Testis (tissue), 3 donors: Measurements from ENCODE around the gene PCDHA9. TPM values are rescaled to one million over a fixed set of nuclear protein-coding genes. Genes with fewer than 3 reads are reported as not detected.
"Not testable (repeated sequence)": the region's sequence is repeated elsewhere in the genome, so short reads cannot be mapped to it uniquely, and the experiment has no call there.

ENCODE experiments used
- DNase-seq: peaks from one replicate; pipeline ENCODE4 v3.0.0-alpha.2; 2019
- H3K27ac ChIP-seq, 2 donors: fragments of 200-600 bp; sonication (generic); one replicate each; pipeline ENCODE4 v1.5.1; 2019
- H3K27me3 ChIP-seq: fragments of 200-600 bp; sonication (generic); one replicate; pipeline ENCODE4 v1.5.1; 2019
- H3K36me3 ChIP-seq: fragments of 200-600 bp; sonication (generic); one replicate; pipeline ENCODE4 v1.5.1; 2017; ENCODE audit warnings: low read depth; ENCODE audit errors: missing control alignments
- H3K4me1 ChIP-seq: fragments of 200-600 bp; sonication (generic); one replicate; pipeline ENCODE4 v1.5.1; 2019
- H3K4me3 ChIP-seq, 2 donors: fragments of 200-600 bp; sonication (generic); one replicate each; pipeline ENCODE4 v1.5.1; 2017 to 2019
- H3K9me3 ChIP-seq: fragments of 200-600 bp; sonication (generic); one replicate; pipeline ENCODE4 v1.5.1; 2017
- CTCF ChIP-seq, 3 experiments: fragments of 450-650 bp in 2 of 3; fragments of 200-600 bp in 1 of 3; sonication (generic) in 1 of 3; IDR thresholded peaks; one replicate each; pipeline ENCODE4 v1.5.1; 2016 to 2019; ENCODE audit warnings: antibody characterized with exemption in 3 of 3, mild to moderate bottlenecking in 2 of 3, moderate library complexity in 1 of 3
- POLR2A ChIP-seq: fragments of 450-650 bp; IDR thresholded peaks from one replicate; pipeline ENCODE4 v1.6.1; 2017; ENCODE audit warnings: antibody characterized with exemption, mild to moderate bottlenecking, moderate library complexity
- WGBS, 2 donors: methylation state at CpG; one replicate each; pipeline ENCODE4 v1.1.5; 2018; 5-methylcytosine and 5-hydroxymethylcytosine counted together
- intact Hi-C: fragments of 100-400 bp; cut with DNase I; formaldehyde crosslinking; loops from one replicate; pipeline ENCODE4 v1.15.1; 2023; ENCODE audit warnings: low total_unique reads
- polyA plus RNA-seq: library from polyadenylated mRNA; stranded (reverse); fragments of 350-450 nt; fragmentation: Illumina TruSeq; extraction: RNeasy Lipid Tissue Mini Kit (QIAGEN cat#74804); gene quantifications from one replicate; pipeline ENCODE4 v1.2.3, GENCODE V29; 2014; ENCODE audit warnings: low read depth, low replicate concordance; ENCODE audit not compliant: insufficient read depth
- total RNA-seq, 2 donors: library from RNA; depleted of rRNA; stranded (reverse); fragments of >200 nt; gene quantifications; one replicate each; pipeline ENCODE4 v1.2.3, GENCODE V29; 2016

PCDHA9 gene
- total and polyA plus RNA-seq, 3 donors from 2014 or later = 1.1 to 2.3 (median 2.0) TPM

- no peak for TF ChIP-seq CTCF (IDR thresholded peaks at IDR 0.05)
- TF ChIP-seq POLR2A = no peak
- intact Hi-C loops = no loop called here
- Histone ChIP-seq H3K27ac (no peak overlapping the region), H3K9me3 (no peaks in the 10 kb centered on the region), H3K36me3 (no peaks in the 10 kb centered on the region), H3K4me3 (peak overlapping the region in 1 of 2 donors; percentile 39), H3K4me1 (no peaks in the 10 kb centered on the region), H3K27me3 (no peaks in the 10 kb centered on the region)
- no peak for DNase-seq
- WGBS, 2 donors = 19 to 21% methylated on average over 6 of the region's 6 CpGs
Observed at GRCh38 chr5:140822281-140822629, 25.9 kb upstream of the PCDHA9 start.

GRCh38 chr5:140822969-140823368, 25.2 kb upstream of the PCDHA9 start:
- H3K36me3 ChIP-seq, intact Hi-C loops, DNase-seq, H3K4me3 ChIP-seq, H3K27ac ChIP-seq, H3K27me3 ChIP-seq, H3K4me1 ChIP-seq, H3K9me3 ChIP-seq: not testable (repeated sequence)
- WGBS, 2 donors = 38 to 42% methylated on average over 11 to 48 of the region's 48 CpGs

- intact Hi-C loops = no loop called here
- 30 to 40% methylated on average over 2 to 33 of the region's 38 CpGs for WGBS, 2 donors
- no peak overlapping the region for H3K4me3 ChIP-seq
- no peaks in the 10 kb centered on the region for H3K9me3 ChIP-seq
- no peaks in the 10 kb centered on the region for H3K4me1 ChIP-seq
- TF ChIP-seq CTCF (IDR thresholded peaks at IDR 0.05) (no peak), POLR2A (no peak)
- DNase-seq = no peak
- H3K27me3 ChIP-seq = no peaks in the 10 kb centered on the region
- H3K27ac ChIP-seq = no peak overlapping the region
- no peaks in the 10 kb centered on the region for H3K36me3 ChIP-seq
Observed at GRCh38 chr5:140823475-140823874, 24.7 kb upstream of the PCDHA9 start.

- Histone ChIP-seq H3K4me3 (peak within 1 kb of the TSS; percentile 6 to 33), H3K9me3 (no peaks in the 10 kb centered on the region), H3K27ac (no peak within 1 kb of the TSS), H3K27me3 (no peaks in the 10 kb centered on the region), H3K36me3 (no peaks in the 10 kb centered on the region), H3K4me1 (no peaks in the 10 kb centered on the region)
- no peak for DNase-seq
- TF ChIP-seq CTCF (IDR thresholded peaks at IDR 0.05) = peak in 2 of 3 experiments; percentile 5 to 13
- no peak for TF ChIP-seq POLR2A
- intact Hi-C loops = no loop called here
- 12 to 18% methylated on average over 19 to 27 of the region's 27 CpGs for WGBS, 2 donors
Observed at GRCh38 chr5:140827704-140828361, 20.3 kb upstream of the PCDHA9 start, which contains the start of gene PCDHA6. PCDHA6 (plus strand) TSS chr5:140827960; CDS start chr5:140828092, 132 bp downstream.

GRCh38 chr5:140828362-140828737, 19.8 kb upstream of the PCDHA9 start:
- no peaks in the 10 kb centered on the region for H3K27me3 ChIP-seq
- intact Hi-C loops = no loop called here
- 9 to 11% methylated on average over 17 to 18 of the region's 18 CpGs for WGBS, 2 donors
- no peak for TF ChIP-seq CTCF (IDR thresholded peaks at IDR 0.05)
- TF ChIP-seq POLR2A = no peak
- H3K36me3 ChIP-seq = no peaks in the 10 kb centered on the region
- no peaks in the 10 kb centered on the region for H3K9me3 ChIP-seq
- no peak for DNase-seq
- peak overlapping the region in 1 of 2 donors; percentile 33 for H3K4me3 ChIP-seq
- no peaks in the 10 kb centered on the region for H3K4me1 ChIP-seq
- H3K27ac ChIP-seq = no peak overlapping the region

- H3K4me1 ChIP-seq, intact Hi-C loops, H3K9me3 ChIP-seq, H3K27ac ChIP-seq, DNase-seq, H3K4me3 ChIP-seq, H3K27me3 ChIP-seq, H3K36me3 ChIP-seq: not testable (repeated sequence)
- 24 to 33% methylated on average over 23 to 98 of the region's 106 CpGs for WGBS, 2 donors
Observed at GRCh38 chr5:140829511-140830501, 18.4 kb upstream of the PCDHA9 start.
